NCI-H748 (cell line): Measurements from ENCODE around the gene DCAF4.
"Not testable (repeated sequence)": the region's sequence is repeated elsewhere in the genome, so short reads cannot be mapped to it uniquely, and the experiment has no call there.

Source experiments
- DNase-seq: peaks from one replicate; lab custom pipeline; 2025; ENCODE audit not compliant: unreplicated experiment; lab: John Stamatoyannopoulos, UW

The DCAF4 gene

GRCh38 chr14:72966038-72966437 lies 39.8 kb downstream of the DCAF4 start:
- no peak for DNase-seq

GRCh38 chr14:72968316-72968715 lies 42.1 kb downstream of the DCAF4 start:
- no peak for DNase-seq

GRCh38 chr14:72970058-72970630 lies 43.9 kb downstream of the DCAF4 start:
- no peak for DNase-seq

- DNase-seq: no peak
Observed at GRCh38 chr14:72970824-72971434, 44.7 kb downstream of the DCAF4 start.

GRCh38 chr14:72974661-72975060 lies 48.4 kb downstream of the DCAF4 start:
- no peak for DNase-seq

GRCh38 chr14:72975770-72976169 lies 49.5 kb downstream of the DCAF4 start:
- DNase-seq: no peak

GRCh38 chr14:72978856-72979255 lies 52.6 kb downstream of the DCAF4 start:
- no peak for DNase-seq

- DNase-seq: no peak
Observed at GRCh38 chr14:72980863-72981262, 54.6 kb downstream of the DCAF4 start.

GRCh38 chr14:72982146-72982708 lies 56.0 kb downstream of the DCAF4 start:
- DNase-seq: no peak

GRCh38 chr14:72986214-72986613 lies 60.0 kb downstream of the DCAF4 start:
- DNase-seq: no peak

- DNase-seq: peak; percentile 9
Observed at GRCh38 chr14:72986857-72987256, 60.6 kb downstream of the DCAF4 start.

- no peak for DNase-seq
Observed at GRCh38 chr14:72990171-72990570, 63.9 kb downstream of the DCAF4 start.

- DNase-seq: no peak
Observed at GRCh38 chr14:72996916-72997315, 70.7 kb downstream of the DCAF4 start.

- no peak for DNase-seq
Observed at GRCh38 chr14:72998252-72998903, 72.1 kb downstream of the DCAF4 start.

- DNase-seq: no peak
Observed at GRCh38 chr14:72999316-72999715, 73.1 kb downstream of the DCAF4 start.

- DNase-seq: no peak
Observed at GRCh38 chr14:73000073-73000472, 73.8 kb downstream of the DCAF4 start.

GRCh38 chr14:73003681-73004080 lies 77.4 kb downstream of the DCAF4 start:
- no peak for DNase-seq

GRCh38 chr14:73004641-73005040 lies 78.4 kb downstream of the DCAF4 start:
- DNase-seq: not testable (repeated sequence)

GRCh38 chr14:73007835-73008234 lies 81.6 kb downstream of the DCAF4 start:
- DNase-seq: no peak

GRCh38 chr14:73008501-73008900 lies 82.2 kb downstream of the DCAF4 start:
- DNase-seq: no peak
